Measurements from ENCODE around the gene CNTNAP5.

GRCh38 chr2:124369181-124369580 is 344.1 kb downstream of the CNTNAP5 start:
- TF ChIP-seq CTCF (IDR thresholded peaks at IDR 0.05) = no peak
- TF ChIP-seq EZH2 (IDR thresholded peaks at IDR 0.05) = no peak
